Fibroblast of lung (primary cell): ENCODE results near the gene AKAP3. TPM values are rescaled to one million over a fixed set of nuclear protein-coding genes. Genes with fewer than 3 reads are reported as not detected.

ENCODE experiments used
- DNase-seq, 2 donors: peaks; one replicate each; pipeline versions ENCODE4 v3.0.0 to v3.0.0-alpha.2; 2010; ENCODE audit warnings: low read depth in 2 of 2
- H2AFZ ChIP-seq: 2 replicates; pipeline ENCODE4 v1.5.1; 2012; ENCODE audit warnings: low read length, control low read depth, inconsistent platforms
- H3K27ac ChIP-seq: 2 replicates; pipeline ENCODE4 v1.5.1; 2011; ENCODE audit warnings: low read length, control low read depth; ENCODE audit not compliant: insufficient read depth
- H3K27me3 ChIP-seq: 2 replicates; pipeline ENCODE4 v1.5.1; 2011; ENCODE audit warnings: mild to moderate bottlenecking, low read length; ENCODE audit not compliant: control insufficient read depth, insufficient read depth
- H3K36me3 ChIP-seq: 2 replicates; pipeline ENCODE4 v1.5.1; 2011; ENCODE audit warnings: low read length; ENCODE audit not compliant: control insufficient read depth, insufficient read depth
- H3K4me1 ChIP-seq: 2 replicates; pipeline ENCODE4 v1.5.1; 2011; ENCODE audit warnings: low read length; ENCODE audit not compliant: control insufficient read depth, insufficient read depth; ENCODE audit errors: extremely low read depth
- H3K4me2 ChIP-seq: 2 replicates; pipeline ENCODE4 v1.5.1; 2011; ENCODE audit warnings: low read length, control low read depth; ENCODE audit not compliant: insufficient read depth; ENCODE audit errors: extremely low read depth
- H3K4me3 ChIP-seq, 4 experiments: fragments of 200-600 bp in 1 of 4; sonication (generic) in 1 of 4; replicated peaks in 1 of 4; 2 replicates each; pipeline ENCODE4 v1.5.1; 2011 to 2016; ENCODE audit warnings: low read length in 4 of 4, low read depth in 3 of 4, mild to moderate bottlenecking in 3 of 4, control low read depth in 2 of 4, inconsistent platforms in 1 of 4, mixed read lengths in 1 of 4; ENCODE audit not compliant: insufficient read depth in 1 of 4; ENCODE audit errors: control extremely low read depth in 1 of 4
- H3K79me2 ChIP-seq: 2 replicates; pipeline ENCODE4 v1.5.1; 2012; ENCODE audit warnings: mild to moderate bottlenecking, low read length, inconsistent platforms; ENCODE audit not compliant: control insufficient read depth, insufficient read depth
- H3K9ac ChIP-seq: 2 replicates; pipeline ENCODE4 v1.5.1; 2011; ENCODE audit warnings: mild to moderate bottlenecking, low read length, control low read depth; ENCODE audit not compliant: insufficient read depth
- H3K9me3 ChIP-seq: 2 replicates; pipeline ENCODE4 v1.5.1; 2012; ENCODE audit warnings: low read depth, low read length; ENCODE audit not compliant: control insufficient read depth, insufficient read depth
- H4K20me1 ChIP-seq: 2 replicates; pipeline ENCODE4 v1.5.1; 2011; ENCODE audit warnings: low read length; ENCODE audit not compliant: control insufficient read depth, insufficient read depth; ENCODE audit errors: extremely low read depth
- CTCF ChIP-seq, 2 donors: IDR thresholded peaks in 1 of 2; conservative IDR thresholded peaks in 1 of 2; 1 replicate in 1 of 2; 2 replicates in 1 of 2; pipeline ENCODE4 v1.5.1; 2011 to 2012; ENCODE audit warnings: low read length in 2 of 2, control low read depth in 1 of 2, inconsistent platforms in 1 of 2, low read depth in 1 of 2, mild to moderate bottlenecking in 1 of 2
- EZH2 ChIP-seq: IDR thresholded peaks from 2 replicates; pipeline ENCODE4 v1.5.1; 2012; ENCODE audit warnings: low read length, control low read depth, mild to moderate bottlenecking; ENCODE audit errors: missing control alignments
- polyA plus RNA-seq, 2 donors: library from polyadenylated mRNA; depleted of rRNA in 1 of 2; stranded (reverse) in 1 of 2; unstranded in 1 of 2; fragments of >200 nt; gene quantifications; 2 replicates each; pipeline ENCODE4 v1.2.1, GENCODE V29; 2011 to 2012; ENCODE audit warnings: missing spikeins in 1 of 2
- total RNA-seq: library from RNA; depleted of rRNA; stranded (reverse); fragments of >200 nt; gene quantifications from 2 replicates; pipeline ENCODE4 v1.2.1, GENCODE V29; 2014

AKAP3 gene
- total and polyA plus RNA-seq, 2 donors (not counting 1 experiment from before 2014, with no cell fraction given): 1.1 to 2.8 TPM

DNA sequence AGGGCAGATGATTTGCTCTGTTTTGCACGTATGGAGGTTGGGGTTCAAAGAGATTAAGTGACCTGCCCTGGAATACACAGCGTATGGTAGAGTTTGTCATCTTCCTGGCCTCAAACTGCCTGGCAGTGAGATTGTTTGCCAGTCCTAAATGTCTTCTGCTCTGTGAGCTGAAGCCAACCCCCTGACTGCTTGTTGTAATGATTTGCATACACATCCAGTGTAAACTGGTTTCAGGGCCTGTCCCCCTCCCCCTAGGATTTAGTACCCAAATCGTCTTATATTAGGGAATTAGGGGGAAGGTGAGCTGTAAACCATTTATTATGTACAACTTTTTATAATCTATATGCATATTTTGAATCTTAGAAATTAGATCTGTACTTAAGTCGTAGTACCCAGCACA, 38.4 kb downstream of the AKAP3 start:
- no peaks in the 10 kb centered on the region for H3K9me3 ChIP-seq
- H3K27me3 ChIP-seq: no peaks in the 10 kb centered on the region
- peaks cover 2% of the 10 kb centered on the region for H3K79me2 ChIP-seq
- no peak overlapping the region for H3K27ac ChIP-seq
- no peak for DNase-seq
- no peaks in the 10 kb centered on the region for H4K20me1 ChIP-seq
- no peaks in the 10 kb centered on the region for H3K36me3 ChIP-seq
- no peak overlapping the region for H3K4me3 ChIP-seq
- H3K9ac ChIP-seq: no peak overlapping the region
- peaks cover 2% of the 10 kb centered on the region for H3K4me1 ChIP-seq
- H3K4me2 ChIP-seq: no peak overlapping the region
- H2AFZ ChIP-seq: no peak overlapping the region
- TF ChIP-seq CTCF (conservative IDR thresholded peaks at IDR 0.05 in 1 of 2, IDR thresholded peaks at IDR 0.05 in 1 of 2; ENCODE audit: low read depth in 1 of 2, low read length in 2 of 2) (no peak), EZH2 (no peak)

GRCh38 chr12:4609071-4609470, 39.8 kb downstream of the AKAP3 start:
- H3K4me1 ChIP-seq: peaks cover 2% of the 10 kb centered on the region
- no peaks in the 10 kb centered on the region for H3K9me3 ChIP-seq
- H3K27me3 ChIP-seq: no peaks in the 10 kb centered on the region
- H3K9ac ChIP-seq: no peak overlapping the region
- no peak overlapping the region for H3K4me3 ChIP-seq
- H3K4me2 ChIP-seq: no peak overlapping the region
- no peaks in the 10 kb centered on the region for H3K36me3 ChIP-seq
- peaks cover 7% of the 10 kb centered on the region for H3K79me2 ChIP-seq
- TF ChIP-seq EZH2 (no peak), CTCF (conservative IDR thresholded peaks at IDR 0.05 in 1 of 2, IDR thresholded peaks at IDR 0.05 in 1 of 2; ENCODE audit: low read depth in 1 of 2, low read length in 2 of 2) (no peak)
- H3K27ac ChIP-seq: no peak overlapping the region
- DNase-seq: no peak
- no peak overlapping the region for H2AFZ ChIP-seq
- H4K20me1 ChIP-seq: no peaks in the 10 kb centered on the region

DNA sequence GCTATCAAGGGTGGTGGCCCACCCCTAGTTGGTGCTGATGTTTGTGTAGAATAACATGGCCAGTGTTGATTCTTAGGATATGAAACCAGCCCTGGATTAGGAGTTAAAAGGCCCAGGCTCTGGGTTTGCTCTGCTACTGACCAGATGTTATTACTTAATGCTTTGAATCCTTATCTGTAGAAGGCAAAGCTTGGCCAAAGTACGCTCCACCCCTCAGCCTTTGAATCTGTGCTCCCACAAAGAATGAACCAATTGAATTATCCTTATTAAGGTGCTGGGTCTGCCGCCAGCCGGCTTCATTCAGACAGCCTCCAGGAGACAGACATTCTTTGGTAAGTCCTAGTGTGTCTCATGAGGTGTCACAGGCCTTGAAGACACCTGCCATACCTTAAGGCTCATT, 41.8 kb downstream of the AKAP3 start:
- Histone ChIP-seq H4K20me1 (no peaks in the 10 kb centered on the region), H3K27ac (no peak overlapping the region), H2AFZ (no peak overlapping the region), H3K4me3 (no peak overlapping the region), H3K79me2 (peaks cover 7% of the 10 kb centered on the region), H3K9me3 (no peaks in the 10 kb centered on the region), H3K9ac (no peak overlapping the region), H3K4me1 (peaks cover 2% of the 10 kb centered on the region), H3K27me3 (no peaks in the 10 kb centered on the region), H3K4me2 (no peak overlapping the region), H3K36me3 (no peaks in the 10 kb centered on the region)
- no peak for TF ChIP-seq EZH2
- TF ChIP-seq CTCF (conservative IDR thresholded peaks at IDR 0.05 in 1 of 2, IDR thresholded peaks at IDR 0.05 in 1 of 2; ENCODE audit: low read depth in 1 of 2, low read length in 2 of 2): no peak
- DNase-seq: no peak
